Spleen (tissue), 11 donors: ENCODE data around the gene NCOA7. TPM values are rescaled to one million over a fixed set of nuclear protein-coding genes. Genes with fewer than 3 reads are reported as not detected.
A peak's percentile ranks its signal among the peaks of the same experiment; 100 is the strongest.

Source experiments
- DNase-seq: peaks from one replicate; pipeline ENCODE4 v3.0.0-alpha.2; 2020
- H3K27ac ChIP-seq, 8 donors: fragments of 200-600 bp; sonication (generic) in 7 of 8; 1 replicate in 4 of 8; 2 replicates in 4 of 8; pipeline versions ENCODE4 v1.5.0 to v1.8.0; 2016 to 2021; ENCODE audit warnings: inconsistent platforms in 4 of 8, mild to moderate bottlenecking in 4 of 8, moderate library complexity in 1 of 8
- H3K27me3 ChIP-seq, 7 donors: fragments of 200-600 bp; sonication (generic) in 6 of 7; replicated peaks in 1 of 7; 1 replicate in 4 of 7; 2 replicates in 3 of 7; pipeline versions ENCODE4 v1.5.0 to v1.8.0; 2016 to 2021; ENCODE audit warnings: inconsistent platforms in 3 of 7, mild to moderate bottlenecking in 1 of 7
- H3K36me3 ChIP-seq, 6 donors: fragments of 200-600 bp; sonication (generic) in 5 of 6; 1 replicate in 4 of 6; 2 replicates in 2 of 6; pipeline versions ENCODE4 v1.5.0 to v1.8.0; 2016 to 2021; ENCODE audit warnings: inconsistent platforms in 2 of 6
- H3K4me1 ChIP-seq, 6 donors: fragments of 200-600 bp; sonication (generic) in 5 of 6; 1 replicate in 3 of 6; 2 replicates in 3 of 6; pipeline versions ENCODE4 v1.5.0 to v1.8.0; 2016 to 2021; ENCODE audit warnings: inconsistent platforms in 3 of 6
- H3K4me3 ChIP-seq, 8 donors: fragments of 200-600 bp; sonication (generic) in 7 of 8; 1 replicate in 4 of 8; 2 replicates in 4 of 8; pipeline versions ENCODE4 v1.5.0 to v1.8.0; 2016 to 2021; ENCODE audit warnings: inconsistent platforms in 4 of 8, mild to moderate bottlenecking in 4 of 8, moderate library complexity in 2 of 8
- H3K9me3 ChIP-seq, 8 donors: fragments of 200-600 bp; sonication (generic) in 7 of 8; 1 replicate in 4 of 8; 2 replicates in 4 of 8; pipeline versions ENCODE4 v1.5.0 to v1.8.0; 2016 to 2021; ENCODE audit warnings: inconsistent platforms in 4 of 8
- POLR2A ChIP-seq, 3 donors: fragments of 450-650 bp; IDR thresholded peaks; one replicate each; pipeline ENCODE4 v1.5.1; 2017; ENCODE audit warnings: antibody characterized with exemption in 3 of 3, mild to moderate bottlenecking in 1 of 3
- POLR2AphosphoS5 ChIP-seq, 3 donors: sonication (generic); formaldehyde crosslinking; IDR thresholded peaks; one replicate each; pipeline ENCODE4 v1.5.1; 2017; ENCODE audit warnings: antibody characterized with exemption in 3 of 3
- WGBS, 5 donors: extraction: QIAGEN DNeasy Blood & Tissue Kit in 3 of 5; methylation state at CpG; one replicate each; pipeline versions ENCODE4 v1.1.5 to v1.1.7; 2013 to 2018; 5-methylcytosine and 5-hydroxymethylcytosine counted together
- intact Hi-C: fragments of 100-400 bp; cut with DNase I; formaldehyde crosslinking; loops from one replicate; pipeline ENCODE4 v1.15.0; 2023; ENCODE audit warnings: low total_unique reads
- polyA plus RNA-seq, 3 donors: library from polyadenylated mRNA; stranded (reverse); fragments of 200-250 nt; gene quantifications; one replicate each; pipeline ENCODE4 v1.2.1, GENCODE V29; 2013
- total RNA-seq, 7 donors: library from RNA; depleted of rRNA in 3 of 7; stranded (reverse); fragments of >200 nt in 3 of 7; fragmentation: NEBNext Ultra II Directional in 4 of 7; extraction: Animal tissue kit (Norgen Biotek cat#: 25700) in 4 of 7; gene quantifications; one replicate each; pipeline versions ENCODE4 v1.1.0 to v1.2.1, GENCODE V29; 2016 to 2021
- TF ChIP-seq, protein P1 (sequence below), 11 experiments: fragments of 200-600 bp in 7 of 11; fragments of 450-650 bp in 4 of 11; sonication (generic) in 4 of 11; IDR thresholded peaks in 8 of 11; conservative IDR thresholded peaks in 3 of 11; 1 replicate in 7 of 11; 2 replicates in 4 of 11; pipeline versions ENCODE4 v1.4.0 to v1.8.0; 2016 to 2021; ENCODE audit warnings: antibody characterized with exemption in 11 of 11, inconsistent platforms in 4 of 11, mild to moderate bottlenecking in 1 of 11
- donor health status: healthy with polysubstance abuse.
- donor health status: DM: no; HTN: no; CAD: no; lungs with moderate emphysema.
- donor health status: DM: no; HTN: no; CAD: no.
- donor health status: Bipolar disorder and iron deficiency.
- donor health status: healthy.
- donor health status: DM: no; HTN: no; CAD: no.
- donor health status: DM: yes; HTN: yes; CAD: no.

The NCOA7 gene
- total and polyA plus RNA-seq, 10 donors: 11.8 to 84.3 (median 43.1) TPM

DNA sequence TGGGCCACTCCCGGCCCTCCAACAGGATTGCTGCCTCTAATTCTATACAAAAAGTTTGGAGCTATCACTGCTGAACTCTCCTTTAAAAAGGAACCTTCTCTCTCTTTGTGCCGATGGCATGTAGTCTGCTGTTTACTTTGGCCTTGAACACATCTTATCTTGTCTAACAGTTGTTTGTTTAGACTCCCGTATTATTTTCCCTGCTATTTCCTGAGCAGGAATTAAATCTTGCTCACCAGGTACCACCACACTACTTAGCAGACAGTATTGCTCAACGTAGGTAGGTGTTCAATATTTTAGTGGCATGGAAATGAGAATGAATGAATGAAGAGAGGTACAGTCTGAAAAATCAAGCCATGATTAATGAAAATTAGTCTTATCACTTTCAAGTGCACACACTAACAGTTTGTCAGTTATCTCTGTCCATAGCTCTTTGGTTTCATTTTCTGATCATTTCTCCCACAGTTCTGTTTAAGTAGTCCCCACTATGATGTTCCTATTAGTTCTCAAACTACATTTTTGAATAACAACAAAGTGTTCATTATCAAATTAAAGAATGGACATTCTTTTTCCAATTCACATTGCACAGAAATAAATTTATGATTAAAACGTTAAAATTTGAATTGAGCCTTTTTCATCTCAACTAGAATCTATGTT lies 48.2 kb upstream of the NCOA7 start:
- DNase-seq: no peak
- H3K36me3 ChIP-seq: no peaks in the 10 kb centered on the region
- H3K27me3 ChIP-seq: peaks cover 0 to 36% (median 21%) of the 10 kb centered on the region in 7 donors
- H3K4me1 ChIP-seq: peaks cover 0 to 19% (median 14%) of the 10 kb centered on the region in 6 donors
- intact Hi-C loops: no loop called here
- WGBS, 5 donors: 58 to 72% (median 67%) methylated on average over 5 of the region's 5 CpGs
- no peak for TF ChIP-seq POLR2A (IDR thresholded peaks at IDR 0.05)
- TF ChIP-seq, protein P1, sequence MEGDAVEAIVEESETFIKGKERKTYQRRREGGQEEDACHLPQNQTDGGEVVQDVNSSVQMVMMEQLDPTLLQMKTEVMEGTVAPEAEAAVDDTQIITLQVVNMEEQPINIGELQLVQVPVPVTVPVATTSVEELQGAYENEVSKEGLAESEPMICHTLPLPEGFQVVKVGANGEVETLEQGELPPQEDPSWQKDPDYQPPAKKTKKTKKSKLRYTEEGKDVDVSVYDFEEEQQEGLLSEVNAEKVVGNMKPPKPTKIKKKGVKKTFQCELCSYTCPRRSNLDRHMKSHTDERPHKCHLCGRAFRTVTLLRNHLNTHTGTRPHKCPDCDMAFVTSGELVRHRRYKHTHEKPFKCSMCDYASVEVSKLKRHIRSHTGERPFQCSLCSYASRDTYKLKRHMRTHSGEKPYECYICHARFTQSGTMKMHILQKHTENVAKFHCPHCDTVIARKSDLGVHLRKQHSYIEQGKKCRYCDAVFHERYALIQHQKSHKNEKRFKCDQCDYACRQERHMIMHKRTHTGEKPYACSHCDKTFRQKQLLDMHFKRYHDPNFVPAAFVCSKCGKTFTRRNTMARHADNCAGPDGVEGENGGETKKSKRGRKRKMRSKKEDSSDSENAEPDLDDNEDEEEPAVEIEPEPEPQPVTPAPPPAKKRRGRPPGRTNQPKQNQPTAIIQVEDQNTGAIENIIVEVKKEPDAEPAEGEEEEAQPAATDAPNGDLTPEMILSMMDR (IDR thresholded peaks at IDR 0.05 in 8 of 11, conservative IDR thresholded peaks at IDR 0.05 in 3 of 11): no peak
- H3K9me3 ChIP-seq: no peaks in the 10 kb centered on the region
- H3K27ac ChIP-seq: no peak overlapping the region
- H3K4me3 ChIP-seq: no peak overlapping the region

DNA sequence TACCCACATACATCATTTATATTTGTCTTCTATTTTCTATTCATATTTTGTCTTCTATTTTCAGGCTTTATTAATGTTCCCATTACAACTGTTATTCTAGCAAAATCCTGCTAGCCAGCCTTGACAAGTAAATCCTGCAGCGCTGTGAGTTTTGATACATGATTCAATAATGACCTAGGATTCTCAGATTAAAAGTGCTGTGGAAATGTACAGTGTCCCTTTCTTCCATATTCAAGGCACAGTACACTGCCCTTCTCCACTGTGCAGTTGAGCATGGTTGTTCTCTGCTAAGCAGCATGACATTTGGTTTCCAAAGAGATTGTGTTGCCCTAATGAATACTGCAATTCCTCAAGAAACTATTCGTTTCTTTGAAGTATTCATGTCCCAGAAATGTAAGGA lies 47.2 kb upstream of the NCOA7 start:
- H3K4me1 ChIP-seq: peaks cover 0 to 29% (median 24%) of the 10 kb centered on the region in 6 donors
- H3K27me3 ChIP-seq: peaks cover 0 to 46% (median 31%) of the 10 kb centered on the region in 7 donors
- intact Hi-C loops: no loop called here

DNA sequence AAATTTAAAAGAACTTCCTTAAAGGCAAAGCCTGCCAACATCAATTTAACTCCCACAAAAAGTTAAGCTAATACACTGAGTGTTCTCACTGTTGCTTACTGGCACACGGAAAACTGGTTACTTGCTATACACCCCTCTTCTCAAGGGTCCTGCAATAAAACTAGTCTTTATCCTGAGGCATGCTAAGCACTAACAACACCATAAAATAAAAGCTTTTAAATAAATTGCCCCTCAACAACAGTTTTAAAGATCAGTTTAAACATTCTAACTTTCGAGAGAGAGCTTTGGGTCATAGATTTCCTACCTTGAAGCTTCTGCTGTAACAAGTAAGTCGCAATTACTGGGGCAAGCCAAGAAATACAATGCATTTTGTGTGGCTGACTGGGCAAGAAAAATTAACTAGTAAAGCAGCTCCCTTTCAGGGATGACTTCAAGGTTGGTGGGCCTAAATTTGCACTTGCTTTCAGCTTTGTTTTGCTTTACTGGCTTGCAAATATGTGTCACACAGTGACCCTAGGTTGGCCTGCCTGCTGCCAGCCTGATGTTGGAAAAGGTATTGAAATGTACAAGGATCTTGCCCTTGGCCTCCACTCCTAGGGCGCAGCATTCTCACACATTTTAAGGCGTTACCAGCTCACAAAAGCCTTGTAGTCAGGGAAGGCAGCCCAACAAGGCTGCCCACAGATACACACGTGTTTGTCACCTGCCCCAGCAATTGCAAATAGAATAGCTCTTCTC lies 45.3 kb upstream of the NCOA7 start:
- H3K27me3 ChIP-seq: peaks cover 0 to 65% (median 44%) of the 10 kb centered on the region in 7 donors
- WGBS, 5 donors: 85 to 92% (median 90%) methylated on average over 6 of the region's 6 CpGs

More for the DNA sequence above, 47.2 kb upstream of the NCOA7 start:
- Histone ChIP-seq H3K27ac (no peak overlapping the region), H3K36me3 (no peaks in the 10 kb centered on the region), H3K4me3 (no peak overlapping the region), H3K9me3 (no peaks in the 10 kb centered on the region)
- DNase-seq: no peak
- 89 to 96% (median 94%) methylated on average over 2 of the region's 2 CpGs for WGBS, 5 donors
- TF ChIP-seq POLR2A (IDR thresholded peaks at IDR 0.05): no peak
- TF ChIP-seq POLR2AphosphoS5 (IDR thresholded peaks at IDR 0.05): no peak
- TF ChIP-seq, protein P1 (IDR thresholded peaks at IDR 0.05 in 8 of 11, conservative IDR thresholded peaks at IDR 0.05 in 3 of 11): no peak

More for the DNA sequence above, 45.3 kb upstream of the NCOA7 start:
- Histone ChIP-seq H3K36me3 (no peaks in the 10 kb centered on the region), H3K4me3 (peak overlapping the region in 1 of 8 donors; percentile 82), H3K9me3 (no peaks in the 10 kb centered on the region), H3K4me1 (peaks cover 6 to 45% (median 35%) of the 10 kb centered on the region in 6 donors), H3K27ac (no peak overlapping the region)
- intact Hi-C loops: no loop called here
- TF ChIP-seq POLR2A (IDR thresholded peaks at IDR 0.05) (no peak), POLR2AphosphoS5 (IDR thresholded peaks at IDR 0.05) (no peak)
- TF ChIP-seq, protein P1 (IDR thresholded peaks at IDR 0.05 in 8 of 11, conservative IDR thresholded peaks at IDR 0.05 in 3 of 11): no peak
- DNase-seq: no peak
